ENCODE results near the gene PTCRA.
"Not testable (repeated sequence)": the region's sequence is repeated elsewhere in the genome, so short reads cannot be mapped to it uniquely, and the experiment has no call there.

PTCRA gene

DNA sequence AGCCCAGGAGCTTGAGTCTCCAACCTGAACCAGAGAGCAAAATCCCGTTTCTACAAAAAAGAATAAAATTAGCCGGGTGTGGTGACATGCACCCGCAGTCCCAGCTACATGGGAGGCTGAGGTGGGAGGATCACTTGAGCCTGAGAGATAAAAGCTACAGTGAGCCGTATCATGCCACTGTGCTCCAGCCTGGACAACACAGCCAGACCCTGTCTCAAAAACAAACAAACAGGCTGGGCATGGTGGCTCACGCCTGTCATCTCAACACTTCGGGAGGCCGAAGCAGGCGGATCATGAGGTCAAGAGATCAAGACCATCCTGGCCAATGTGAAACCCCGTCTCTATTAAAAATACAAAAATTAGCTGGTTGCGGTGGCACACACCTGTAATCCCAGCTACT, 11.4 kb upstream of the PTCRA start:
- no peak for DNase-seq (ENCODE audit: low read depth)

DNA sequence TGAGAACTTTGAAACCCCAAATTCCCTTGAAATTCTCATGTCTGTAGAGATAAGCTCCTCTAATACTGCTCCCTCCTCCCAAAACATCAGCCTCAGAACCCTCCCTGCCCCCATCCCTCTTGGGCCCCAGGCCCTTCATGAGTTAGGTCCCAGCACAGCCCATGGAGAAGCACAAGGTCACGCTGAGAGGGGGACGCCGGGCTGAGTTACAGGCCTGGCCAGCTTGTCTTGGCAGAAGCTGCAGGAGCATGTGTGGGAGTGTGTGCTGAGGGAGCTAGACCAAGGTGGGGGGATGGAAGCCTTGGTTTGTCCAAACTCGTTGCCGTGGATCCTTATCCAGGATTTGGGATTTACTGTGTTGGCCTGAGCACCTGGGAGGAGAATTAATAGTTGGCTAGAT, 8.5 kb upstream of the PTCRA start:
- no peak for DNase-seq (ENCODE audit: low read depth)

DNA sequence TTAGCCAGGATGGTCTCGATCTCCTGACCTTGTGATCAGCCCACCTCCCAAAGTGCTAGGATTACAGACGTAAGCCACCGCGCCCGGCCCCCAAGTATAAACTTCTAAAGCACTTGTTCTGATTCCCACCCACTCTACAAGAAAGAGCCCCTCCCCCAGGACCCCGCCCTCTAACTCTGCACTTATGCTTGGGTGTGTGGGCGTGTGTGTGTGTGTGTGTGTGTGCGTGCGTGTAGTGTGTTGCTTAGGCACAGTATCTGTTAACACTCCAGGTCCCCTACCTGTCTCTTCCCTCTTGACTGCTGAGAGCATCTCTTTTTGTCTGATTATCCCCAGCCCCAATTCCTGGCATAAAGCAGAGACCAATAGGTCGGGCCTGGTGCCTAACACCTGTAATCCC, 6.0 kb upstream of the PTCRA start:
- no peak for DNase-seq (ENCODE audit: low read depth)

DNA sequence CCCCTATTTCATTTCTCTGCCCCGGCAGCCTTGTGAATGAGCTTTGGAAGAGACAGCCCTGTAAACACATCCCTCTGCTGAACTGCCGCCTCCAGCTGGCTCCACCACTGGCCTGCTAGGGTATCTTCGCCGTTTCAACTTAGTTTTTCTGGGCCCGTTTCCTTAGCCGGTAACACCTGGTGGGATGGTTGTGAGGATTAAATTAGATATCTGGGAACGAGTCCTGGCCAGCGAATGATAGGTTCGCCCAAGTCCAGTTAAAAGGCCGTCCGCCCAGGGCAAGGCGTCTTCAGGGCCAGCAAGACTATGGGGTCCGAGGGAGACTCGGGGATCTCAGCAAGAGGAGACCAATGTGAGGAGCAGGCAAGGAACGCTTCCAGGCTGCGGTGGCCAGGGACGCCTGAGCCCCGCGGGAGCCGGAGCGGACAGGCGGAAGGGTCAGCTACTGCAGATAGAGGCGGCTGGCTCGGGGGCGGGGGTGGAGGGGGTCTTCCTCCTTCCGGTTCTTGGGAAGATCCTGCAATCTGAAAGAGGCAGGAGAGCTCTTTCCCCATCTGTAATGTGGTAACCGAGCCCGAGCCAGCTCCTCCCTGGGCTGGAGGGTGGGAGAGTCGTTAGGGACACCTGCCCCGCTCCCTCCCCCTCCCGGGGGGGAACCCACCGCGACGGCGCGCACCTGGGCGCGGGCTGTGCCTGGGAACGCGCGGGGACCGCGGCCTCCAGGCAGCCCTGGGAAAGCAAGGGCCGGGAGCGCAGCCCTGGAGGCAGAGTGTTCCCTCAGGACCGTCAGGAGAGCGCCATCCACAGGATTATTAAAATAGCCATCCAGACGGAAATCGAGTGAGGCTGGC, 4.5 kb upstream of the PTCRA start:
- no peak for DNase-seq (ENCODE audit: low read depth)

DNA sequence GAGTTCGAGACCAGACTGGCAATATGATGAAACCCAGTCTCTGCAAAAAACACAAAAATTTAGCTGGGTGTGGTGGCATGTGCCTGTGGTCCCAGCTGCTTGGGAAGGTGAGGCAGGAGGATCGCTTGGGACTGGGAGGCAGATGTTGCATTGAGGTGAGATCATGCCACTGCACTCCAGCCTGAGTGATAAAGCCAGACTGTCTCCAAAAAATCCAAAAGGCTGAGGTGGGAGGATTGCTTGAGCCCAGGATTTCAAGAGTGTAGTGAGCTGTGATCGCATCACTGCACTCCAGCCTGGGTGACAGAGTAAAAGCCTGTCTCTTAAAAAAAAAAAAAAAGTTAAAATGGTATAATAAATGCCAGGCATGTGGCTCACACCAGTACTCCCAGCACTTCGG, 1.3 kb upstream of the PTCRA start:
- no peak for DNase-seq (ENCODE audit: low read depth)

DNA sequence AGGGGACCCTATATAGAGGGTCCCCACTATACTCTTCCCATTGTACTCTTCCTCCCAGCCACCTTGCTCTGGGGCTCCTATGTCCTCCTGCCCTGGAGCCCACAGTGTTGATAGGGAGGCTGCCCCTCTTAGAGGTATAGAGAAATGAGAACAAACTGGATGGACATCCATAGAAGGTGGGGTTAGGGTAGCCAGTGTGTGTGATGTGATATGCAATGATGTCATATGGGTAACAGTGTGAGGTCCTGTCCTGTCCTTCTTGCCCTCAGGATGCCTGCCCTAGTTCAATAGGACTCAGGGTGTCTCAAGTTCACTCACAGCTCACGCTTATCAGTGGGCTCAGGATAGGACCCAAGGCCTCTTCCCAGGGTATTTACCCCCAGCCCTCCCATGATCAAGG, 435 bp downstream of the PTCRA start:
- DNase-seq (ENCODE audit: low read depth): no peak

DNA sequence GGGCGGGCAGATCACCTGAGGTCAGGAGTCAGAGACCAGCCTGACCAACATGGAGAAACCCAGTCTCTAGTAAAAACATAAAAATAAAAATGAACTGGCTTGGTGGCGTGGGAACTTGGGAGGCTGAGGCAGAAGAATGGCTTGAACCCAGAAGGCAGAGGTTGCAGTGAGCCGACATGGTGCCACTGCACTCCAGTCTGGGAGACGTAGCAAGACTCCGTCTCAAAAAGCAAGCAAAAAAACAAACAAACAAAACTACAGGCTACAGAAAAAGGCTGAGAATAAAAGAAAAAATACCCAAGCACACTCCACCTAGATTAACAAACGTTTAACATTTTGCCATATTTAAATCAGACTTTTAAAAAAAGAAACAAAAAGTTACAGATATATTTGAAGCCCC, 5.9 kb downstream of the PTCRA start:
- DNase-seq (ENCODE audit: low read depth): no peak

DNA sequence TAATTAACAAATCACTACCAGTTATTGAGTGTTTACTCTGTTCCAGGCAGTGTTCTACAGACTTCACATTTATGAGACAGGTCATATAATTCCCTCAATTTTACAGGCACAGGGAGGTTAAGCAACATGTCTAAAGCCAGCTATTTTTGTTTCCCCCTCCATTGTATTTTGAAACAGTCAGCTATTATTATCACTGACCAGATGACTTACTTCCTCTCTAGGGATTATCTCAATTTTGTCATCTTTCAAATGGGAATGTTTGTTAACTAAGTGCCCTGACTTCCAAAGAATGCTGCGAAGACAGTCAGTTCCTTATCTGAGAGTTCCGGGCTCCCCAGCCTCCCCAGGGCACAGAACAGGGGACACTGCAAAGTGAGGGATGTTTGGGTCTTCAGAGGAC, 7.8 kb downstream of the PTCRA start:
- DNase-seq (ENCODE audit: low read depth): no peak

DNA sequence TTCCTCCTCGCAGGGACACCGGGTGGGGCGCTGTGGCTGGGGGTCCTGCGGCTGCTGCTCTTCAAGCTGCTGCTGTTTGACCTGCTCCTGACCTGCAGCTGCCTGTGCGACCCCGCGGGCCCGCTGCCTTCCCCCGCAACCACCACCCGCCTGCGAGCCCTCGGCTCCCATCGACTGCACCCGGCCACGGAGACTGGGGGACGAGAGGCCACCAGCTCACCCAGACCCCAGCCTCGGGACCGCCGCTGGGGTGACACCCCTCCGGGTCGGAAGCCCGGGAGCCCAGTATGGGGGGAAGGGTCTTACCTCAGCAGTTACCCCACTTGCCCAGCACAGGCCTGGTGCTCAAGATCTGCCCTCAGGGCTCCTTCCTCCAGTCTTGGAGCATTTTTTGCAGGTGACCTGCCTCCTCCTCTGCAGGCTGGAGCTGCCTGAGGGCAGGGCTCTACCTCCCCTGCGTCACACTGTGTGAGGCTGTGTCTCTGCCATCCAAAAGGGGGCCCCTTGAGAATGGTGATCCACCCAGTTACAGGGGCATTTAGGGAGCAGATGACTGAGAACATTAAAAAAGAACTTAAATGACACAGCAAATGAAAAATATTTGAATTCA, 9.5 kb downstream of the PTCRA start:
- no peak for DNase-seq (ENCODE audit: low read depth)

DNA sequence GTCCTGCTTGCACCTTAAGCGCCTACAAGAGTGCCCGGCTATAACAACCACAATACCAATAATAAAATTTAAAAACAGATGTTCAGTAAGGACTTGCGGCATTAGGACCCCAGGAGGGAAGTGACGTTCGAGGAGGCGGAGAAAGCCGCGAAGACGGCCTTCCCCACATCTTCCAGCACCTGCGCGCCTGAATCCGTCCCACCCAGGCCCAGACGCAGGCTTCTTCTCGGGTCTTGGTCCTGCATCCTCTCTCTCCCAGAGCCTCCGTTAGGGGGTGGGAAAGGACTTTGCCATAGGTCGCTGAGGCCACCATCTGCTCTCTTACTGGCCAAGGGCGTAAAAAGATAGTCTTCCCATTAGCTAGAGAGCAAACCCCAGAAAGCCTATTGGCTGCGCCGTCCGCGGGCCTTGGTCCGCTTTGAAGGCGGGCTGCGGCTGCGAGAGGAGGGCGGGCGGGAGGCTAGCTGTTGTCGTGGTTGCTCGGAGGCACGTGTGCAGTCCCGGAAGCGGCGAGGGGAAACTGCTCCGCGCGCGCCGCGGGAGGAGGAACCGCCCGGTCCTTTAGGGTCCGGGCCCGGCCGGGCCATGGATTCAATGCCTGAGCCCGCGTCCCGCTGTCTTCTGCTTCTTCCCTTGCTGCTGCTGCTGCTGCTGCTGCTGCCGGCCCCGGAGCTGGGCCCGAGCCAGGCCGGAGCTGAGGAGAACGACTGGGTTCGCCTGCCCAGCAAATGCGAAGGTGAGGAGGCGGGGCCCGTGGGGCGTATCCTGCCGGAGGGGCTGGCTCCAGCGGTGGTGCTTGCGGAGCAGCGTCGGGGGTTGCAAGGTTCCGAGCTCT, 13.3 kb downstream of the PTCRA start, which contains the start of gene CNPY3:
TSS of gene CNPY3 (plus strand) at position 495 of the 835 bp plus-strand sequence. CDS start at position 586, 91 bp downstream.
- DNase-seq (ENCODE audit: low read depth): peak; percentile 94

DNA sequence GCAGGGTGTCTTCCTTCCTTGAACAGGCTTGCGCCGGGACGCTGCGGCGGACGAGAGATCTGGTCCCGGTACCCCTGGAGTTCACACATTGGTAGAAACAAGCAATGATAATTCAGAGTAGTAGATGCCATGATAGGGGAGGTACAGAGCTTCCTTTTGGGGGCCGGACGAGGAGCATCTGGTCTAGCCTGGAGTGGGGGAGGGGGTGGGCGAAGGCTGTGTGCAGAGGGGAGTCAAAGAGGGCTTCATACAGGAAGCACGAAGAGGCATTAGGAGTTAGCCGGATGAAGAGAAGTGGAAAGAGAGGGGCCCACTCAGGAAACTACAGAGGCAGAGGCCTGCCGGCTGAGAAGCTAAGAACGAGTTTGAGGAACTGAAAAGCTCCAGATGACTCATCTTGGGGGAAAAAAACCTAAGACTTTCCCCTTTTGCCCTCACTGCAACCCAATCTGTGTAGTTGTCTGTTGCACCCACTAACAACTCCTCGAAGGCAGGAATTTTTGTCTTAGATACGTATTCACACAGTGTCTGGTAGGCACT, 14.0 kb downstream of the PTCRA start:
- DNase-seq (ENCODE audit: low read depth): peak; percentile 50

DNA sequence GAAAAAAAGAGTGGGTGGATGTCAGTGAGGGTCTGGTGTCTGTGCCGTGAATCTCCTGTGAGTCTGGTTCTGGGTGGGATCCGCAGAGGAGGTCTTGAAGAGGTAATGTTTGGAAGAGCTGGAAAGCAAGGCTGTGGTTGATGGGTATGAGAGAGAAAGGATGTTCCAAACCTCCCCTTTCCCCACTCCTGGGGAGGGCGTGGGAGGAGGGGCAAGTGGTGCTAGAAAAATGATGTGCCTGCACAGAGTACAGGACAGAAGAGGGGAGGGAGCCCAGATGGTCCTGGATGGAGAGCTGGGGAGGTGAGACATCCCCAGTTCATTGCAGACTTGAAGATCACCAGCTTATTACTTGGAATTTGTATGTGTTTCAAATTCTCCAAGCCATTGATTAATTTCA, 16.6 kb downstream of the PTCRA start:
- DNase-seq (ENCODE audit: low read depth): no peak

DNA sequence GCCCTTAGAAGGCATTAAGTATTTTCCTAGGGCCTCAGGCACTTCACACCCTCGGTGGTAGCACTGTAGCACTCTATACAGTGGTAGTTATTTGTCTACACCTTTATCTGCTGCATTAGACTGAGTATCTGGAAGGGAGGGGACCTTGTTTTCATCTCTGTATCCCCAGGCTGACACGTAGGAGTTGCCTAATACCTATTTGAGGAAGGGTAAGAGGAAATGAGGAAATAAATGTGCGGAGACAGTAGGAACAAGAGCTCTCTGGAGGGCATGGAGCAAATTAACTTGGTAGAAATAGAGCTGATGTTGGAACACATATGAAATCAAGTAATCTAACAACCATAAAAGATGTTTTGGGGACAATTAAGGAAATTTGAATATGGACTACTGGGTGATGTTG, 17.4 kb downstream of the PTCRA start:
- DNase-seq (ENCODE audit: low read depth): no peak

DNA sequence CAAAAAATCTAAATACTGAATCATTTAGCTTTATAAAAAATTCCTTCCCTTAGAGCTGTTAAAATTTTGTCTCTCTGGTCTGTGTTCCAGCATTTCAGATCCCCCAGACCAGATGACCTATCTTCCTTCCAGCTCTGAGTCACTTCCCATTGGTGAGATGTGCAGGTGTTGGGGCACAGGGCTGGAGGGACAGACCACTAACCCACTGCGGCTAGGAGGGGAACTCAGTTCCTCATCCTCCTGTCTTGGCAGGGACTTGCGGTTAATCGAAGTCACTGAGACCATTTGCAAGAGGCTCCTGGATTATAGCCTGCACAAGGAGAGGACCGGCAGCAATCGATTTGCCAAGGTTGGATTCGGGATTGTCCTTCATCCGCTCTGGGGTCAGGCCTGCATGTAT, 19.5 kb downstream of the PTCRA start:
- no peak for DNase-seq (ENCODE audit: low read depth)

DNA sequence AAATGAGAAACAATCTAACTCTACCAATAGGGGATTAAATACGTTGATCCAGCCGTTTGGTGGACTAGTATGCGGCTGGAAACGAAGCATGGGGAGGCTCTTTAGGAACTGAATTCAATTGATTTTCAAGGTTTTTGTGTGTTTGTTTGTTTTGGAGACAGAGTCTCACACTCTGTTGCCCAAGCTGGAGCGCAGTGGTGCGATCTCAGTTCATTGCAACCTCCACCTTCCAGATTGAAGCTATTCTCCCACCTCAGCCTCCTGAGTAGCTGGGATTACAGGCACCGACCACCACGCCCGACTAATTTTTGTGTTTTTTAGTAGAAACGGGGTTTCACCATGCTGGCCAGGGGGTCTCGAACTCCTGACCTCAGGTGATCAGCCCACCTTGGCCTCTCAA, 20.5 kb downstream of the PTCRA start:
- DNase-seq (ENCODE audit: low read depth): no peak

DNA sequence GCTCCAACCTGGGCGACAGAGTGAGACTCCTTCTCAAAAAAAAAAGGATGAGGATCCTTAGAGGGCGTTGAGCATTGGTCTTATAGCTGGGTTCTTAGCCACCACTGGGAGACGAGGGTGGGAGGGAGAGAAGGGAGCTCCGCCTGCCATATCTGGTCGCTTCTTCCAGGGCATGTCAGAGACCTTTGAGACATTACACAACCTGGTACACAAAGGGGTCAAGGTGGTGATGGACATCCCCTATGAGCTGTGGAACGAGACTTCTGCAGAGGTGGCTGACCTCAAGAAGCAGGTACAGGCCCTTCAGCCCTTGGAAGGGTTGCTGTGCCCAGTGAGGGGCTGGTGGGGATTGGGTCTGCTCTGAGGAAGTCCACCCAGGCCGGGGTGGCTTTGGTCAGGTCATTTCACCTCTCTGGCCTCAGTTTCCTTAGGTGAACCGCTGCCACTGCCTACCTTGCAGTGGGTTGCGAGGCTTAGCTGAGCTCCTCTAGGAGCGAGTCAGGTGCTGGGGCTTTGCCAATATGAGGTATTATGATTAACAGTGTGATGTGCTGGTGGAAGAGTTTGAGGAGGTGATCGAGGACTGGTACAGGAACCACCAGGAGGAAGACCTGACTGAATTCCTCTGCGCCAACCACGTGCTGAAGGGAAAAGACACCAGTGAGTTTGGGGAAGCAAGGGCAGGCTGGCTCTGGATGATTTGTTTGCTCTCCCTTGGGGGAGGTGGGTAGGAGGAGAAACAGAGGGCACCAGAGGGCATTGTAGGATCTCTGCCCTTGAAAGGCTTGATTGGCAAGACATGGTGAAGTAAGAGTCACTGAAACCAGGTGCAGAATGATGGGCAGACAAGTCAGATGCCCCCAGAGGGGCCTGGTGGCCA, 21.9 kb downstream of the PTCRA start:
- no peak for DNase-seq (ENCODE audit: low read depth)

DNA sequence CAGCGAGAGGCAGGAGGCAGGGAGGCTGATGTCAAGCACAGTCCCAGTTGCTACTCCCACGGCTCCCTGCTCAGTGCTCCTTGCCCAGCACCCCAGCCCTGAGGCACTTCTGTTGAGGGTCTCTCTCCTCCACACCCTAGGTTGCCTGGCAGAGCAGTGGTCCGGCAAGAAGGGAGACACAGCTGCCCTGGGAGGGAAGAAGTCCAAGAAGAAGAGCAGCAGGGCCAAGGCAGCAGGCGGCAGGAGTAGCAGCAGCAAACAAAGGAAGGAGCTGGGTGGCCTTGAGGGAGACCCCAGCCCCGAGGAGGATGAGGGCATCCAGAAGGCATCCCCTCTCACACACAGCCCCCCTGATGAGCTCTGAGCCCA, 22.6 kb downstream of the PTCRA start:
- no peak for DNase-seq (ENCODE audit: low read depth)

DNA sequence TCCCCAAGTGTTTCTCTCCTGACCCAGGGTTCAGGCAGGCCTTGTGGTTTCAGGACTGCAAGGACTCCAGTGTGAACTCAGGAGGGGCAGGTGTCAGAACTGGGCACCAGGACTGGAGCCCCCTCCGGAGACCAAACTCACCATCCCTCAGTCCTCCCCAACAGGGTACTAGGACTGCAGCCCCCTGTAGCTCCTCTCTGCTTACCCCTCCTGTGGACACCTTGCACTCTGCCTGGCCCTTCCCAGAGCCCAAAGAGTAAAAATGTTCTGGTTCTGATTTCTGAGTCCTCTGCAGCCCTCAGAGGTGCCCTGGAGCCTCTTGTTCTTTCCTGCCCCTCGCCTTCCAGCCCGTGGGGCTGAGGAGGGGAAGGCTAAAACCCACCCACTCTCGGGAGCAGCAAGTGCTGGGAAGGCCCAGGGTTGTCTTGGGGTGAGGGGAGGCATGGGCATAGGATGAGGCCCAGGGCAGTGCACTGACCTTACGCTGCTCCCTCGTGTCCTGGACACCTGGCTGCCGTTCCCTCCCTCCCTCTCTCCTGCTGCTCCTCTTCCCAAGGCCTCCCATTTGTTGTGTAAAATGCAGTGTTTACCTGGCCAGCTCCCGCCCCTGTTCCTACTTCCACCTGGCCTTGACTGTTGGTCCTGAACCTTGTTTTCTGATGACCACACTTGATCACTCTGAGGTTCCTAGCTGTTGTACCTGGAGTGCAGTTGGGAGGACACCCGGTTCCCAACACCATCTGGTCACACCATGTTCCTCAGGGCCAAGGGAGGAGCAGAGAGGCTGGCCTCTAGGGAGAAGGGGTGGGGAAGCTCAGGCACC, 23.3 kb downstream of the PTCRA start:
- DNase-seq (ENCODE audit: low read depth): no peak

DNA sequence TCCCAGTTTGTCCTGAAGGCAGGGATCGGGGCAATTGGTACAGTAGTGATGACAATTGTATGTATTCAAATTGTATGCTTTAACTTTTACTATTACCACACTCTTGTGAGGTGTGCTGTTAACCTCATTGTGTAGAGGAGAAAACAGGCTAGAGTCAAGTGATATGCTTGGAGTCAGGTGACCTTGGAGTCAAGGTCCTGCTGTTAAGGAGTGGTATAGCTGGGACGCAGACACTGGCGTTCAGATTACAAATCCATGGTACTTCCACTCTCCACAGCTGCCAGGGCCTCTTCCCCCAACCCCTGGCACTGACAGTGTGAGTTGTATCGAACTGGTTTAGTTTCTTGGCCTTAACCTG, 23.9 kb downstream of the PTCRA start:
- no peak for DNase-seq (ENCODE audit: low read depth)

DNA sequence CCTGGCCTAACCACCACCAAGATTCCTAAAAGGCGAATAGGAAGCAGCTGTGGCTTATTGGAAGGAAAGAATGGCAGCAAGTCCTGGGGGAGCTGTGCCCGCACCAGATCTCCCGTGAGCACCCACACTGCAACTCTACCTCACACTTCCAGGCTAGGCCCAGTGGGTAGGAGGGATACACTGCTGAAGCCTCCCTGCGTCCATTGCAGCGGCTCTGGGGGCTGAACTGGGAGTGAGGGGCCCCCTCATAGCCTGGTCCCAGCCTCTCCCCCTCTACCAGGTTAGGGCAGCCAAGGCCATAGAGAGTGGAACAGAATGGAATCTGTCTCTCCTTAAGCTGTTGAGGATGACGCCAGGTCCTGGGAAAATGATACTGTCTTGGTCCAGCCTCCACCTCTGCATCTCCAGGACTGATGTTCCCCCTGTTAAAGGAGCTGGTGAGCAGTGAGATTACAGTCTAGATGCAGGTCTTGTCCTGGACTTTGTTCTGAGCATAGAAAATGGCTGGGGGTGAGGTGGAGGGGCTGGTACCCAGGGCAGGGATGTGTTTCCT, 24.7 kb downstream of the PTCRA start:
- no peak for DNase-seq (ENCODE audit: low read depth)

DNA sequence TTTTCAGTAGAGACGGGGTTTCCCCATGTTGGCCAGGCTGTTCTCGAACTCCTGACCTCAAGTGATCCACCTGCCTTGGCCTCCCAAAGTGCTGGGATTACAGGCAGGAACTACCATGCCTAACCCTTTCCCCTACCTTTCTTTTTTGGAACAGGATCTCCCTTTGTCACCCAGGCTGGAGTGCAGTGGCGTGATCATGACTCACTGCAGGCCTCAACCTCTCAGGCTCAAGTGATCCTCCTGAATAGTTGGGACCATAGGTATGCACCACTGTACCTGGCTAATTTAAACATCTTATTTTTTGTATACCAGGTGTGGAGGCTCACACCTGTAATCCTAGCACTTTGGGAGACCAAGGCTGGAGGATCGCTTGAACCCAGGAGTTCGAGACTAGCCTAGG, 25.5 kb downstream of the PTCRA start:
- not testable (repeated sequence) for DNase-seq (ENCODE audit: low read depth)

All from T-helper 22 cell (primary cell).